H9 (cell line): Measurements from ENCODE around the gene SLC26A5. TPM values are rescaled to one million over a fixed set of nuclear protein-coding genes. Genes with fewer than 3 reads are reported as not detected.

Experiments used
- DNase-seq: peaks from one replicate; pipeline ENCODE4 v3.0.0-alpha.2; 2017
- H2AFZ ChIP-seq: one replicate; pipeline ENCODE4 v1.6.1; 2013; ENCODE audit warnings: mild to moderate bottlenecking, low read length, control low read depth, moderate library complexity
- H2AK5ac ChIP-seq: 2 replicates; pipeline ENCODE4 v1.6.1; 2013; ENCODE audit warnings: low read length, control low read depth, mixed read lengths; ENCODE audit not compliant: insufficient read length
- H2BK120ac ChIP-seq: one replicate; pipeline ENCODE4 v1.6.1; 2013; ENCODE audit warnings: low read depth, mild to moderate bottlenecking, low read length, control low read depth, inconsistent platforms; ENCODE audit not compliant: poor library complexity, severe bottlenecking
- H2BK12ac ChIP-seq: 2 replicates; pipeline ENCODE4 v1.6.1; 2013; ENCODE audit warnings: low read length, control low read depth, mixed read lengths, low read depth; ENCODE audit not compliant: insufficient read length
- H2BK15ac ChIP-seq: 2 replicates; pipeline ENCODE4 v1.6.1; 2013; ENCODE audit warnings: low read depth, low read length, control low read depth
- H2BK20ac ChIP-seq: one replicate; pipeline ENCODE4 v1.6.1; 2013; ENCODE audit warnings: low read depth, mild to moderate bottlenecking, low read length, control low read depth, inconsistent platforms; ENCODE audit not compliant: poor library complexity, severe bottlenecking
- H2BK5ac ChIP-seq: 2 replicates; pipeline ENCODE4 v1.6.1; 2013; ENCODE audit warnings: low read length, control low read depth, mixed read lengths; ENCODE audit not compliant: insufficient read length
- H3K14ac ChIP-seq: 2 replicates; pipeline ENCODE4 v1.6.1; 2013; ENCODE audit warnings: low read length, control low read depth; ENCODE audit not compliant: insufficient read depth
- H3K18ac ChIP-seq: 2 replicates; pipeline ENCODE4 v1.6.1; 2013; ENCODE audit warnings: low read depth, mild to moderate bottlenecking, mixed read lengths, low read length, control low read depth; ENCODE audit not compliant: insufficient read length
- H3K23ac ChIP-seq: 2 replicates; pipeline ENCODE4 v1.6.1; 2013; ENCODE audit warnings: low read length, control low read depth, mixed read lengths, low read depth; ENCODE audit not compliant: insufficient read length
- H3K23me2 ChIP-seq: 2 replicates; pipeline ENCODE4 v1.6.1; 2013; ENCODE audit warnings: low read depth, mild to moderate bottlenecking, mixed read lengths, low read length, control low read depth; ENCODE audit not compliant: insufficient read length, poor library complexity, severe bottlenecking
- H3K27ac ChIP-seq: 2 replicates; pipeline ENCODE4 v1.5.1; 2013; ENCODE audit warnings: low read length, control low read depth, mixed read lengths, low read depth; ENCODE audit not compliant: insufficient read length
- H3K27me3 ChIP-seq: 2 replicates; pipeline ENCODE4 v1.6.1; 2013; ENCODE audit warnings: low read length, control low read depth, inconsistent platforms; ENCODE audit not compliant: insufficient read depth
- H3K4ac ChIP-seq: 2 replicates; pipeline ENCODE4 v1.6.1; 2013; ENCODE audit warnings: low read depth, mild to moderate bottlenecking, control low read depth, inconsistent platforms, low read length, moderate library complexity
- H3K4me1 ChIP-seq: 2 replicates; pipeline ENCODE4 v1.6.1; 2013; ENCODE audit warnings: low read length, control low read depth, inconsistent platforms; ENCODE audit not compliant: insufficient read depth
- H3K4me2 ChIP-seq: 2 replicates; pipeline ENCODE4 v1.6.1; 2013; ENCODE audit warnings: low read length, control low read depth, mixed read lengths; ENCODE audit not compliant: insufficient read length, insufficient read depth
- H3K56ac ChIP-seq: 2 replicates; pipeline ENCODE4 v1.6.1; 2013; ENCODE audit warnings: low read depth, mild to moderate bottlenecking, mixed read lengths, low read length, control low read depth; ENCODE audit not compliant: insufficient read length
- H3K79me1 ChIP-seq: 2 replicates; pipeline ENCODE4 v1.6.1; 2013; ENCODE audit warnings: low read depth, mild to moderate bottlenecking, moderate library complexity, low read length, control low read depth, inconsistent platforms; ENCODE audit not compliant: insufficient read depth, poor library complexity, severe bottlenecking
- H3K79me2 ChIP-seq: 2 replicates; pipeline ENCODE4 v1.6.1; 2013; ENCODE audit warnings: low read length, control low read depth, inconsistent platforms; ENCODE audit not compliant: insufficient read depth
- H3K9ac ChIP-seq: 2 replicates; pipeline ENCODE4 v1.6.1; 2013; ENCODE audit warnings: low read length, control low read depth, mixed read lengths; ENCODE audit not compliant: insufficient read length; ENCODE audit errors: extremely low read depth
- H3K9me3 ChIP-seq: one replicate; pipeline ENCODE4 v1.6.1; 2013; ENCODE audit warnings: low read depth, low read length, inconsistent platforms; ENCODE audit not compliant: control insufficient read depth
- H3T11ph ChIP-seq: one replicate; pipeline ENCODE4 v1.6.1; 2013; ENCODE audit warnings: mild to moderate bottlenecking, low read length, control low read depth, inconsistent platforms
- H4K20me1 ChIP-seq: one replicate; pipeline ENCODE4 v1.6.1; 2013; ENCODE audit not compliant: control insufficient read depth, insufficient read length, insufficient read depth
- H4K5ac ChIP-seq: 2 replicates; pipeline ENCODE4 v1.6.1; 2013; ENCODE audit warnings: low read depth, mild to moderate bottlenecking, mixed read lengths, low read length, control low read depth; ENCODE audit not compliant: insufficient read length
- H4K8ac ChIP-seq: replicated peaks from 2 replicates; pipeline ENCODE4 v1.6.1; 2013; ENCODE audit warnings: low read length, control low read depth, mixed read lengths, low read depth; ENCODE audit not compliant: insufficient read length
- H4K91ac ChIP-seq: 2 replicates; pipeline ENCODE4 v1.6.1; 2013; ENCODE audit warnings: low read depth, mild to moderate bottlenecking, moderate library complexity, mixed read lengths, low read length, control low read depth; ENCODE audit not compliant: insufficient read length
- H3K27ac Mint-ChIP-seq, 3 experiments: 2 replicates in 2 of 3; 3 replicates in 1 of 3; pipeline ENCODE4 v1.8.0; 2020 to 2021; ENCODE audit warnings: mixed read lengths in 3 of 3, mild to moderate bottlenecking in 1 of 3, moderate library complexity in 1 of 3
- H3K27me3 Mint-ChIP-seq: 2 replicates; pipeline ENCODE4 v1.8.0; 2021; ENCODE audit warnings: low read depth, mild to moderate bottlenecking, moderate library complexity, mixed read lengths
- H3K36me3 Mint-ChIP-seq, 3 experiments: 2 replicates in 2 of 3; 3 replicates in 1 of 3; pipeline ENCODE4 v1.8.0; 2020 to 2021; ENCODE audit warnings: low read depth in 3 of 3, mixed read lengths in 3 of 3; ENCODE audit not compliant: insufficient read depth in 1 of 3
- H3K4me1 Mint-ChIP-seq, 2 experiments: 2 replicates each; pipeline ENCODE4 v1.8.0; 2020; ENCODE audit warnings: mixed read lengths in 2 of 2
- H3K4me3 Mint-ChIP-seq, 2 experiments: 2 replicates in 1 of 2; 3 replicates in 1 of 2; pipeline ENCODE4 v1.8.0; 2020 to 2021; ENCODE audit warnings: mild to moderate bottlenecking in 2 of 2, mixed read lengths in 2 of 2, moderate library complexity in 1 of 2
- H3K9me3 Mint-ChIP-seq, 2 experiments: 2 replicates in 1 of 2; 3 replicates in 1 of 2; pipeline ENCODE4 v1.8.0; 2020; ENCODE audit warnings: mild to moderate bottlenecking in 2 of 2, mixed read lengths in 2 of 2, moderate library complexity in 1 of 2
- CTCF ChIP-seq: fragments of 200-600 bp; sonication (generic); conservative IDR thresholded peaks from 3 replicates; pipeline ENCODE4 v1.8.0; 2021; ENCODE audit warnings: antibody characterized with exemption, mild to moderate bottlenecking
- WGBS: extraction: QIAGEN DNeasy Blood & Tissue Kit; methylation state at CpG from one replicate; pipeline ENCODE4 v1.1.7; 2013; ENCODE audit warnings: missing lambda C conversion rate, low lambda C conversion rate, mixed read lengths; ENCODE audit not compliant: insufficient read length; ENCODE audit errors: extremely low coverage; 5-methylcytosine and 5-hydroxymethylcytosine counted together
- total RNA-seq: library from RNA; stranded (reverse); gene quantifications from 2 replicates; pipeline ENCODE4 v1.2.1, GENCODE V29; 2021

Gene SLC26A5
- total RNA-seq, 1 experiment from 2014 or later: not detected

- H3K4me2 ChIP-seq: no peak overlapping the region
- H3K56ac ChIP-seq: no peak overlapping the region
- H2BK15ac ChIP-seq: no peak overlapping the region
- no peak overlapping the region for H2BK5ac ChIP-seq
- H4K20me1 ChIP-seq: no peaks in the 10 kb centered on the region
- H3K36me3 Mint-ChIP-seq: no peaks in the 10 kb centered on the region
- H3K4me3 Mint-ChIP-seq: no peak overlapping the region
- no peaks in the 10 kb centered on the region for H3K23me2 ChIP-seq
- no peak overlapping the region for H2BK12ac ChIP-seq
- H2AK5ac ChIP-seq: no peak overlapping the region
- H3K9me3 ChIP-seq: no peaks in the 10 kb centered on the region
- H4K8ac ChIP-seq: no peak overlapping the region
- H3K79me2 ChIP-seq: no peaks in the 10 kb centered on the region
- H3K27me3 ChIP-seq: no peaks in the 10 kb centered on the region
- H2BK20ac ChIP-seq: no peak overlapping the region
- no peak overlapping the region for H3K23ac ChIP-seq
- no CpG with 5 or more reads among the region's 8 CpGs for WGBS
- no peak for TF ChIP-seq CTCF
- H3K9me3 Mint-ChIP-seq: no peaks in the 10 kb centered on the region
- H3K18ac ChIP-seq: no peak overlapping the region
- DNase-seq: no peak
- H3K79me1 ChIP-seq: no peaks in the 10 kb centered on the region
- H3K4me1 ChIP-seq: no peaks in the 10 kb centered on the region
- no peak overlapping the region for H3K27ac ChIP-seq
- H3K27me3 Mint-ChIP-seq: peaks cover 54% of the 10 kb centered on the region
- no peak overlapping the region for H3T11ph ChIP-seq
- no peak overlapping the region for H3K4ac ChIP-seq
- H3K14ac ChIP-seq: no peak overlapping the region
- H3K27ac Mint-ChIP-seq: no peak overlapping the region
- H2AFZ ChIP-seq: no peak overlapping the region
- H4K5ac ChIP-seq: no peak overlapping the region
- H3K4me1 Mint-ChIP-seq: peaks cover 5 to 7% of the 10 kb centered on the region in 2 experiments; a peak in 3 of 4 replicates
- no peak overlapping the region for H2BK120ac ChIP-seq
- H4K91ac ChIP-seq: no peak overlapping the region
- no peak overlapping the region for H3K9ac ChIP-seq
Observed at GRCh38 chr7:103439661-103440060, 6.3 kb downstream of the SLC26A5 start.
